ENCODE data around the gene CAPN12.

CAPN12 gene

DNA sequence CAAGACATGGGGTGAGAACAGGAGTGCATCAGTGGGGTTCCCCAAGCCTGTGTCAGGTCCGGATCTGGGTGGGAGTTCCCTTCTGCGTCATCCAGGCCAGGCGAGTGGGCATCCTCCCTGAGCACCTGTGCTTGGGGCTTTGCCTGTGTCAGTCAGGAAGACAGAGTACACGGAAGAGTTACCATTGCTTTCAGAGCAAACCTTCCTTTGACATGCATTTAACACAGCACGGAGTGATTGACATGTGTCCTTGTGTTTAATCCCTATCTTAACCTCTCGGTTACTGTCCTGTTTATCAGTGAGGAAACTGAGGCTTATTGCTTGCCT, 47.6 kb downstream of the CAPN12 start:
- H3K27ac ChIP-seq = peak overlapping the region; percentile 11
- no peak for TF ChIP-seq CTCF (IDR thresholded peaks at IDR 0.05)
- peaks cover 65% of the 10 kb centered on the region for H3K79me2 ChIP-seq
- peaks cover 82% of the 10 kb centered on the region for H3K4me1 ChIP-seq
- no peak overlapping the region for H3K4me2 ChIP-seq (ENCODE audit: low read length)
- no peak overlapping the region for H3K9ac ChIP-seq
- no peaks in the 10 kb centered on the region for H3K27me3 ChIP-seq (ENCODE audit: control insufficient read depth, insufficient read depth, low read length)
- H3K9me3 ChIP-seq (ENCODE audit: control insufficient read depth, low read length) = no peaks in the 10 kb centered on the region
- no peak overlapping the region for H2AFZ ChIP-seq
- H3K36me3 ChIP-seq (ENCODE audit: control insufficient read depth, insufficient read depth, low read length) = no peaks in the 10 kb centered on the region
- H3K4me3 ChIP-seq (ENCODE audit: low read depth, low read length) = no peak overlapping the region

DNA sequence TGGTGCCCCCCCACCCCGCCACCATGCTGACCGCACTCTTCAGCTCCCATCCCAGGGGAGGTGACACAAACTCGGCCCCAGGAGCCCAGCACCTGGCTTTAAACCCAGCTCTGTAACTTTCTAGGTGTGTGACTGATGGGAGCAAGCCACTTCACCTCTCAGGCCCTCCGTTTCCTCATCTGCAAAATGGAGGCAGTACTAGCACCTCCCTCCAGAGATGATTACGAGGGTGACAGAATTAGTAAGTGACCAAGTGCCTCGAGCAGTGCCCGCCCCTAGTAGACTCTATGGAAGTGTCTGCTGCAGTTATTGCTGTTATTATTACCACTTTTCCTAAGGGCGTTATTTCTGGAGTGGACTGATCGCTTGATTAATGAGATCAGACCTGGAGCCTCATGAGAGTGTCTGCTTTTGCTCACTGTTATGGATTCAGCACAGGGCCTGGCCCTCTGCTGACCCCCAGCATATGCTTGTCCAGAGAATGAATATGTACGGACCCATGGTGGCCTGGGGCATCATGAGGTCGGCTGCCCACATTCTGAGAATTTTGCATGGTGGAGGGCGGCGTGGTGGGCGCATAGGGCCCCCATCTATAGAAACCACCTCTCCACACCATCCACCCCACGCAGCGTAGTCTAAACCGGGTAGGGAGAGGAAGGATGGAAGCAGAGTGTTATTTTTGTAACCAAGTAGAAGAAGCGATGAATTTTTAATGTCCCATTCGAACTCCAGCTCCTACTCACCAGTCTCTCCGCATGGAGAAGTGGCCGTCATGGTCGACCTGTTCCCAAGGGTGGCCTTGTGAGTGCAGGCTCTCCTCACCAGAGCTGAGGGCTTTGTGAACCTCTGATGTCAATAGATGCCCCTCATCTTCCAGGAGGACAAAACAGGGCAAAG, 48.2 kb downstream of the CAPN12 start:
- H3K9ac ChIP-seq = no peak overlapping the region
- H3K27me3 ChIP-seq (ENCODE audit: control insufficient read depth, insufficient read depth, low read length) = no peaks in the 10 kb centered on the region
- peak overlapping the region; percentile 53 for H3K27ac ChIP-seq
- no peak overlapping the region for H2AFZ ChIP-seq
- H3K9me3 ChIP-seq (ENCODE audit: control insufficient read depth, low read length) = no peaks in the 10 kb centered on the region
- H3K79me2 ChIP-seq = peaks cover 61% of the 10 kb centered on the region
- no peaks in the 10 kb centered on the region for H3K36me3 ChIP-seq (ENCODE audit: control insufficient read depth, insufficient read depth, low read length)
- no peak for TF ChIP-seq CTCF (IDR thresholded peaks at IDR 0.05)
- H3K4me1 ChIP-seq = peaks cover 86% of the 10 kb centered on the region
- no peak overlapping the region for H3K4me2 ChIP-seq (ENCODE audit: low read length)
- no peak overlapping the region for H3K4me3 ChIP-seq (ENCODE audit: low read depth, low read length)

DNA sequence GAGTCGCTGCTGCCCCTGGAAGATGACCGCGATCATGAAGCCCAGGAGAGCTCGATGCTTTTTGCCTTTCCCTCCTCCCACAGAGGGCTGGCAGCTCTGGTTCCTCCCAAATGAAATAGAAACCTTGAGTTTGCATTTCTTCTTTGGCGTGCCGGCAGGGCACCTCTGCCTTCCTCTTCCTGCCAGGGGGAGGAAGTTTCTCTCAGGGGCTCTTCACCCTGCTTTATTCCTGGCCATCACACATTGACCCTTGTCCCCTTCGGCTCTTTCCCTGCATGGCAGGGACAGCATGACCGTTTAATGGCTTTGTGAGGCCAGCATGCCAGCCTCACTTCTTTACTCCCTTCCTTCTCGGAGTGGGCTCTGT, 49.0 kb downstream of the CAPN12 start:
- TF ChIP-seq CTCF (IDR thresholded peaks at IDR 0.05) = peak; percentile 16

DNA sequence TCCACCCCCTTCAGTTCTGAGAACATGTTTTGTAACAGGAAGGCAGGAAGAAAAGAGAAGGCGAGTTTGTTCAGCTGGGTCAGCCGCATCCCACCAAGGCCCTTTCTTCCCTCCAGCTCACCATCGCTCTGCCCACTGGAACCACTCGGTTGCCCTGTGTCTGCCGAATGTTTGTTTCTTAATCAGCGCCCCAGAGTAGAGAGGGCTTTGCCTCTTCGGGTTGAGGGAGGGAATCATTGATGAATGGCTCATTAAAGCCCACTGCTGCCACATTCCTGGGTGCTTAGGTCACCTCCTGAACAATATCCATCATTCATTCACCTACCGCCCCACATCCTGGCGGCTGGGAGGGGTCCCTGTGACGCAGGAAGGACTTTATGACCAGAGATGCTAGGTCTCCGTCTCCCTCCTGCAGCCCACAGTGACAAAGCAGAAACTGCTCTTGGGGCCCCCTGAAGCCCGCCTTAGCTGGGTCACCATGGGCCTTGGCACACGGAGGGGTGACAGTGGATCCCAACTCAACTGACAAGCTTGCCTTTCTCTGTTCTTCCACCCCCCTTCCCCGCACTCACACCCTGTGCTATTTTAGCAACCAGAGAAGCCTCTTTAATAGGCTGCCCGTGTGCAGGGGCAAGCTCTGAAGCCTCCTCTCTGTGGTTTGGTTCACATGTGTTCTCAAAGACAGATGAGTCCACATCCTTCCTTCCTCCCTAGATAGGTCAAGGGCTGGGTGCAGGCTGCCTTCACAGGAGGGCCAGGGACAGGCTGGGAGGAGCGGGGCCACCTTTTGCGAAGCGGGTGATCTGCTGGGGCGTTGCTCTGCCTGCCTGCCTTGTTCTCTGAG, 50.7 kb downstream of the CAPN12 start:
- no peak overlapping the region for H3K4me3 ChIP-seq (ENCODE audit: low read depth, low read length)

More for the DNA sequence above, 49.0 kb downstream of the CAPN12 start:
- H3K27me3 ChIP-seq (ENCODE audit: control insufficient read depth, insufficient read depth, low read length) = no peaks in the 10 kb centered on the region
- H2AFZ ChIP-seq = no peak overlapping the region
- H3K4me3 ChIP-seq (ENCODE audit: low read depth, low read length) = no peak overlapping the region
- H3K36me3 ChIP-seq (ENCODE audit: control insufficient read depth, insufficient read depth, low read length) = no peaks in the 10 kb centered on the region
- peaks cover 81% of the 10 kb centered on the region for H3K4me1 ChIP-seq
- peak overlapping the region; percentile 53 for H3K27ac ChIP-seq
- peak overlapping the region; percentile 51 for H3K4me2 ChIP-seq (ENCODE audit: low read length)
- no peaks in the 10 kb centered on the region for H3K9me3 ChIP-seq (ENCODE audit: control insufficient read depth, low read length)
- no peak overlapping the region for H3K9ac ChIP-seq
- peaks cover 68% of the 10 kb centered on the region for H3K79me2 ChIP-seq

More for the DNA sequence above, 50.7 kb downstream of the CAPN12 start:
- Histone ChIP-seq H3K27me3 (ENCODE audit: control insufficient read depth, insufficient read depth, low read length) (no peaks in the 10 kb centered on the region), H3K79me2 (peaks cover 80% of the 10 kb centered on the region), H3K9me3 (ENCODE audit: control insufficient read depth, low read length) (no peaks in the 10 kb centered on the region), H3K4me2 (ENCODE audit: low read length) (no peak overlapping the region), H2AFZ (no peak overlapping the region), H3K4me1 (peaks cover 72% of the 10 kb centered on the region), H3K9ac (no peak overlapping the region), H3K36me3 (ENCODE audit: control insufficient read depth, insufficient read depth, low read length) (no peaks in the 10 kb centered on the region), H3K27ac (peak overlapping the region; percentile 78)
- no peak for TF ChIP-seq CTCF (IDR thresholded peaks at IDR 0.05)
